CD4-positive, alpha-beta T cell treated with Interleukin-17A for 4 hours (primary cell): ENCODE results near the gene TBC1D2B.
"Not testable (repeated sequence)": the region's sequence is repeated elsewhere in the genome, so short reads cannot be mapped to it uniquely, and the experiment has no call there.

Experiments
- DNase-seq: peaks from one replicate; pipeline ENCODE4 v3.0.0-alpha.2; 2020; ENCODE audit warnings: mixed read lengths

The TBC1D2B gene

DNA sequence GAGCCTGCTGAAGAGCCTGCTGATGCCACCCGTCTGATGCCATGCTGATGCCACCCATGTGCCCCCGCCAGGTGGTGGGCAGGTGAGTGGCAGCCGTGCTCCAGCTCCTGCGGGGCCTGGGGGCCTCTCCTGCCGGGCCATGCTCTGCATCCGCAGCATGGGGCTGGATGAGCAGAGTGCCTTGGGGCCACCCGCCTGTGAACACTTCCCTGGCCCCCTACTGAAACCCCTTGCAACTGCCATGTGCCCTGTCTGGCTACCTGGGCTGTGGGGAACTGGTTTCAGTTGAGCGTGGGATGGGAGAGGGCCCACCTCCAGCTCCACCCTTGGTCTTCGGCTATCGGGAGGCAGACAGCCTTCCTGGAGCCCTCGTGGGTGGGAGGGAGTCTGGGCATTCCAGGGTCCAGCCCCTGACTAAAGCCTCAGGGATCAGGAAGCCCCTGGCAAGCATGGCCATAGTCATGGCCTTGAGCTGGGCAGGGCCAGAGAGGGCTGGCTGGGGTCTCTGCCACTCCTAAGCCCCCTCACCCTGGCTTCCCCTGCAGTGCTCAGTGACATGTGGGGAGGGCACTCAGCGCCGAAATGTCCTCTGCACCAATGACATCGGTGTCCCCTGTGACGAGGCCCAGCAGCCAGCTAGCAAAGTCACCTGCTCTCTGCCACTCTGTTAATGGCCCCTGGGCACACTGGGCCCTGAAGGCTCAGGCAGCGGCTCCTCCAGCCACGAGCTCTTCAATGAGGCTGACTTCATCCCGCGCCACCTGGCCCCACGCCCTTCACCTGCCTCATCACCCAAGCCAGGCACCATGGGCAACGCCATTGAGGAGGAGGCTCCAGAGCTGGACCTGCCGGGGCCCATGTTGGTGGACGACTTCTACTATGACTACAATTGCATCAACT is 92.2 kb downstream of the TBC1D2B start:
- no peak for DNase-seq

DNA sequence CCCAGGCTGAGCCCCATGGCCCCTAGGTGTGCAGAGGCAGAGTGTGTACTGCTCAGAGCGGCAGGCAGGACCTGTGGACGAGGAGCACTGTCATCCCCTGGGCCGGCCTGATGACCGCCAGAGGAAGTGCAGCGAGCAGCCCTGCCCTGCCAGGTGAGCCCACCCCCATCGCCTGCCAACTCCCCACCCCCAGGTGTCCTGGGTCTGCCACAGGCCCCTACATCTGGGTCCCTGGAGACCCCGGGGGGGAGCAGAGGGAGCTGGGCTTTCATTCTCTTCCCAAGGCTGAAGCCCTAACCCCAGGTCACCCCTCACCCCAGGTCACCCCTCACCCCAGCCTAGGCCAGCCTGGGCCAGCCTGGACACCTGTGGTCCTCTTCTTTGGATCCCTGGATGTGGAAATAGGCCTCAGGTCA is 93.1 kb downstream of the TBC1D2B start:
- no peak for DNase-seq

- no peak for DNase-seq
These were observed 93.6 kb downstream of the TBC1D2B start for GRCh38 chr15:77983708-77984445.

DNA sequence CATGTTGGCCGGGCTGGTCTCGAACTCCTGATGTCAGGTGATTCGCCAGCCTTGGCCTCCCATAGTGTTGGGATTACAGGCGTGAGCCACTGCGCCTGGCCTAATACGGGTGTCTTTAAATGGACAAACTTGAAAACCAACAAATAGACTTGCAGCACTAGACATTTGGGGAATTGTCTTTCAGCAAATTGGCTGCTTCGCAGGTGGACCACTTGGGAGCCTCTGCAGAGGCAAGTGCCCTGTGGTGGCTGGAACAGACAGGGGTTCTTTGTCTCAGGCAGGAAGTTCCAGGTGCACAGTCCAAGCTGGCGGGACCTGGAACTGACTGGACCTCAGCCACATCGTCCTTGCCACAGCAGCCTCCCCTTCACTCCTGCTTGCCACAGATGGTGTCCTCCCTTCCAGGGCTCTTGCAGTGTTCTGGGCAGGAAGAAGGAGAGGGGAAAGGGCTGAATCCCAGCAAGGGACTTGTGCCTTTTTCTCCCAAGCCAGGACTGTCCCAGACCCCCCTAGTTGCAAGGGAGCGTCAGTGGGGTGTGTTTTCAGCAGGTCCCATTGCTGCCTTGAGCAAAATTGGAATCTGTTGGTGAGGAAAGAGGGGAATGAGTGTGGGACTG is 94.3 kb downstream of the TBC1D2B start:
- no peak for DNase-seq

GRCh38 chr15:77982127-77982490 is 95.4 kb downstream of the TBC1D2B start:
- DNase-seq = no peak

DNA sequence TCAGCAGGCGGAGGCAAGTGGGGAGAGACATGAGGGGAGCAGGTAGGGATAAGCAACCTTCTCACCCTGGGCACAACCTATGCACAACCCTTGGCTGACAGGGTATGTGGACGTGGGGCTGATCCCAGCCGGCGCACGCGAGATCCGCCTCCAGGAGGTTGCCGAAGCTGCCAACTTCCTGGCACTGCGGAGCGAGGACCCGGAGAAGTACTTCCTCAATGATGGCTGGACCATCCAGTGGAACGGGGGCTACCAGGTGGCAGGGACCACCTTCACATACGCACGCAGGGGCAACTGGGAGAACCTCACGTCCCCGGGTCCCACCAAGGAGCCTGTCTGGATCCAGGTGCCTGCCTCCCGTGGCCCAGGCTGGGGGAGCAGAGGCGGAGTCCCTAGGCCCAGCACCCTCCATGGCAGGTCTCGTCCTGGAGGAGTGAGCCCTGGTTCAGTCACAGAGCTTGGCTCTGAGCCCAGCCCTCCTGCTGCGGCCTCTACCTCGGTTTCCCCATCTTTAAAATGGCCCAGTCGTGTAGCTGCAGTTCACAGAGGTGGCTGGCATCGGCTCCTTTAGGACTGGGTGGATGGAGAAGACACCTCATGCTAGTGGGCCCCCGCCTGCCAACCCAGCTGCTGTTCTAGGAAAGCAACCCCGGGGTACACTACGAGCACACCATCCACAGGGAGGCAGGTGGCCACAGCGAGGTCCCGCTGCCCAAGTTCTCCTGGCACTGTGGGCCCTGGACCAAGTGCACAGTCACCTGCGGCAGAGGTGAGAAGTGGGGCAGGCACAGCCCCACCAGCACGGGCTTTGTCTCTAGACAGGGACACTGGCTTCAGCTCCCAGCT is 96.0 kb downstream of the TBC1D2B start:
- DNase-seq = no peak

DNA sequence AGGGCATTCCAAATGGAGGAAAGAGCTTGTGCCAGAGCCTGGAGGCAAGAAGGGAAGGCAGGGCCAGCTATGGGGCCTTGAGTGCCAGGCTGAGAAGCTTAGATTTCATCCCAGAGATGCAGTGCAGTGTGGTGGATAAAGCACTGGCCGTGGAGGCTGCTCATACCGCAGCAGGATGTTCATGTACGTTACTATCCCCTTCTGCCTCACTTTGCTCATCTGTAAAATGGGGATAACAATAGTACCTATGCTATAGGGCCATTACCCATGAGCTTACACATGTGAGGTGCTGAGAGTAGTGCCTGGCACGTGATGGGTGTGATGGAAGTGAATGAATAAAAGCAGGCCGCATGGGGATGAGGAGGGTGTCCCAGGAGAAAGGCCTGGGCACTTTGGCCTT is 96.8 kb downstream of the TBC1D2B start:
- not testable (repeated sequence) for DNase-seq

GRCh38 chr15:77980098-77980497 is 97.4 kb downstream of the TBC1D2B start:
- no peak for DNase-seq

DNA sequence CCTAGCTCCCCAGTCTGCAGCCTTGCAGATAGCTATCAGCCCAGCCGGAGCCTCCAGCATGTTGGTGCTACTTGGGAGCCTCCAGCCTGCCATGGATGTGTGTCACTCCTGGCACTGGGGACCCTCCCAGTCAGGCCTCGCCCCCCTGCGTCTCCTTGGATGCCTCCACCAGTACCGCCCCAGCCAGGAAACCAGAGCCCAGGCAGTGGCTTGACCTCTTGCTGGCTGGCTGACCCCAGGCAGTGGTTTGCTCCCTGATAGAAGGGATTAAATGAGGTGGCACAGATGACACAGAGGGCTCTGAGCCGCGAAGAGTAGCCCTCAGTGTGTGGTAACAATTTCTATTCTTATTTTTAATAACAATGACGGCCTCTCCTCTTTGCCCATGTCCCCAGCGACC is 98.4 kb downstream of the TBC1D2B start:
- DNase-seq = not testable (repeated sequence)

DNA sequence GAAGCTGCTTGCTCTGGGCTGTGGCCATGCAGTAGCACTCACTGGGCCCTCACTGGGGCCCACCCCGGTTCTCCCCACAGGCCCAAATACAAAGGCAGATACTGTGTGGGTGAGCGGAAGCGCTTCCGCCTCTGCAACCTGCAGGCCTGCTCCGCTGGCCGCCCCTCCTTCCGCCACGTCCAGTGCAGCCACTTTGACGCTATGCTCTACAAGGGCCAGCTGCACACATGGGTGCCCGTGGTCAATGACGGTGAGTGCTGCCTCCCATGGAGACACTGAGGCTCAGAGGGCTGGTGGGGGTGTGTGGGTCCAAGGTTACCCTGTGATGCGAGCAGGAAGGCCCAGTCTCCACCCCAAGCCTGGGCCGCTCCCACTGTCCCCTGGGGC is 98.8 kb downstream of the TBC1D2B start:
- not testable (repeated sequence) for DNase-seq

GRCh38 chr15:77977903-77978758 is 99.4 kb downstream of the TBC1D2B start:
- DNase-seq = not testable (repeated sequence)

GRCh38 chr15:77976760-77977525 is 100.6 kb downstream of the TBC1D2B start:
- DNase-seq = not testable (repeated sequence)

- DNase-seq = not testable (repeated sequence)
These were observed 101.4 kb downstream of the TBC1D2B start for GRCh38 chr15:77976095-77976450.

DNA sequence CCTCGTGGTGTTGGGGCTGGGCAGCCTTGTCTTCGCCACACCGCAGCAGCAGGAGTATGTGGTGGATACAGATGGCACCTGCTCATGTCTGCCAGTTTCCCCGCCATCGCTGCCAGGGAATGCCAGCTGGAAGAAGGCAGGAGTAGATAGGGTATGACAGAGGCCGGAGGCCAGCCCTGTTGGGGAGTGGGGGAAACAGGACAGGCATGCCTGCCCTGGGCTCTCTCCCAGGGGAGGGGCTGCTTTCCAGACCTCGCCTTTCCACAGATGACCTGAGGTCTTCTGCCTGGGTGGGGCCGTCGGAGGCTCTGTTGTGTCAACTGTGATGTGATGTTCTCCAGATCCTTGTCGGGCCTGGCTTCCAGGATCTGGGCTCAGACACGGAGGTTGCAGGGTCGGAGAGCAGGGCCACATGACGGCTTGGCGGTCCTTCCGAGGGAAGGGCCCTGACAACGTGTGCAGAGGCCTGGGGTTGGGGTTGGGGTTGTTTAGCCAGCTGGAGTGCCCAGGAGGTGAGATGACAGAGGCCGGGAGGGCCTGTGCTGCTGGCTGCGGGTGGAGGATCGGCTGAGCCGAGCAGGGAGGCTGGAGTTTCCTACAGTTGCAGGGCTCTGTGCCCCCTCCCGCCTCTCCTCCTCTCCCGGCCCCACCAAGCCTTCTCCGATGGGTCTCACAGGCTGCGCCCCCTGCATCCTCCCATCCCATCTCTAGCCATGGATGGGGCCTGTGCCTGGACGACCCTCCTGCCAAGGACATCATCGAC is 102.0 kb downstream of the TBC1D2B start:
- no peak for DNase-seq

GRCh38 chr15:77974416-77975331 is 102.8 kb downstream of the TBC1D2B start:
- no peak for DNase-seq

- no peak for DNase-seq
These were observed 103.5 kb downstream of the TBC1D2B start for GRCh38 chr15:77974098-77974414.

DNA sequence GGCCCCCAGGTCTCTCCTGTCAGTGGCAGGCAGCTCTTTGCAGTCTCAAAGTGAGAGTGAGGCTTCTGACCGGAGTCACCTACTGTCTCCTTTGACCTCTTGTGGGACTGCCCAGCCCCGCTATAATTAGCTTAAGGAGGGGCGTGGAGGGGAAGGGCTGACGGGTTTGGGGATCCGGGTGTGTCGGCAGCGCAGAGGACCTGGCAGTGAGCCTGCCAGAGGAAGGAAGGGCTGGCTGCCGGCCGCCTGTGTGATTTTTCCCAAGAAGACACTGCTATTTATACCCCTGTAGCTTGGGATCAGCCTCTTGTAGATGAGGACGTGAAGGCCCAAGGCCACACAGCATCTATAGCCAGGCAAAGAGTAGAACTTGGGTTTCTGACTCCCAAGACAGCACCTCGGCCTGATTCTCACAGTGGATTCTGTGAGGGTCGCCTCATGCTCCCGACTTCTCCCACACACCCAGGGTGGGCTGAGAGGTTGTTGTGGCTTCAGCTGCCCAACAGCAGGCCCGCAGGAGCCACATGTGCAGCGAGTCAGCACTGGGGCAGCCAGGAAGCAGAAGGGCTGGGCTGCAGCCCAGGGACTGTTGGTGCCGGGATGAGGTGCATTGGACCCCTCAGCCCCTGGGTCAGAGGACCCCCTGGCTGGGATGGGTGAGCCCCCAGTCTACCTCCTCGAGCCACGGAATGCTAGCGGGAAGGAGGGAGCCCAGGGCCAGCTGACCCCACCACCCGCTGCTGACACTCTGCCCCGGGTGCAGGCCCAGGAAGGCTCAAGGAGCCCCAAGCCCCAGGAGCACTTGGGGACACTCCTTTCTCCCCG is 104.0 kb downstream of the TBC1D2B start:
- not testable (repeated sequence) for DNase-seq

GRCh38 chr15:77972706-77973105 is 104.8 kb downstream of the TBC1D2B start:
- not testable (repeated sequence) for DNase-seq
